ENCODE results near the gene COMMD10.

- TF ChIP-seq POLR2A (IDR thresholded peaks at IDR 0.05) (no peak), CTCF (IDR thresholded peaks at IDR 0.05) (no peak)
These were observed 189.4 kb downstream of the COMMD10 start for GRCh38 chr5:116274251-116274650.
